GM12878 (cell line): Measurements from ENCODE around the gene PGAM2.

Source experiments
- CTCF ChIP-seq, 3 experiments: IDR thresholded peaks in 2 of 3; conservative IDR thresholded peaks in 1 of 3; 2 replicates each; pipeline ENCODE4 v1.5.1; 2011; ENCODE audit warnings: low read depth in 3 of 3, low read length in 3 of 3, mild to moderate bottlenecking in 3 of 3, control low read depth in 2 of 3, moderate library complexity in 2 of 3, inconsistent platforms in 1 of 3, mixed read lengths in 1 of 3; ENCODE audit not compliant: control insufficient read depth in 2 of 3, insufficient read depth in 1 of 3; ENCODE audit errors: extremely low read depth in 1 of 3
- ESRRA ChIP-seq: IDR thresholded peaks from 2 replicates; pipeline ENCODE4 v1.6.1; 2012; ENCODE audit warnings: mild to moderate bottlenecking, low read length, improper control_type of control experiment
- MAX ChIP-seq: IDR thresholded peaks from 2 replicates; pipeline ENCODE4 v1.6.1; 2012; ENCODE audit warnings: low read depth, low read length, improper control_type of control experiment
- POLR2AphosphoS5 ChIP-seq: IDR thresholded peaks from 2 replicates; pipeline ENCODE4 v1.6.1; 2011; ENCODE audit warnings: mild to moderate bottlenecking, low read length, inconsistent platforms
- REST ChIP-seq: IDR thresholded peaks from 2 replicates; pipeline ENCODE4 v1.6.1; 2012; ENCODE audit warnings: mild to moderate bottlenecking, low read depth, low read length
- SIX5 ChIP-seq: IDR thresholded peaks from 2 replicates; pipeline ENCODE4 v1.6.1; 2011; ENCODE audit warnings: mild to moderate bottlenecking, low read depth, low read length, moderate library complexity; ENCODE audit not compliant: severe bottlenecking
- SKIL ChIP-seq: fragments of 450-650 bp; IDR thresholded peaks from 2 replicates; pipeline ENCODE4 v1.6.1; 2017; ENCODE audit warnings: mild to moderate bottlenecking, low read depth, inconsistent platforms; ENCODE audit not compliant: poor library complexity, severe bottlenecking
- ZNF384 ChIP-seq: IDR thresholded peaks from 2 replicates; pipeline ENCODE4 v1.6.1; 2012; ENCODE audit warnings: low read depth, mild to moderate bottlenecking, low read length, improper control_type of control experiment, borderline replicate concordance

- TF ChIP-seq SKIL (no peak), ESRRA (no peak), CTCF (IDR thresholded peaks at IDR 0.05 in 2 of 3, conservative IDR thresholded peaks at IDR 0.05 in 1 of 3; ENCODE audit: control insufficient read depth in 2 of 3, extremely low read depth in 1 of 3, insufficient read depth in 1 of 3, low read depth in 3 of 3, low read length in 3 of 3) (peak in 2 of 3 experiments; percentile 9 to 28; a peak in 2 of 6 replicates), MAX (no peak), REST (no peak), ZNF384 (no peak), SIX5 (no peak), POLR2AphosphoS5 (no peak)
Measured at GRCh38 chr7:44085546-44085945, 20.2 kb upstream of the PGAM2 start.
